Ishikawa (cell line): ENCODE results near the gene GCSH.

ENCODE experiments used
- CEBPB ChIP-seq: IDR thresholded peaks from 2 replicates; pipeline ENCODE4 v1.6.1; 2012
- CREB1 ChIP-seq: IDR thresholded peaks from 2 replicates; pipeline ENCODE4 v1.6.1; 2012; ENCODE audit warnings: low read depth
- EP300 ChIP-seq: IDR thresholded peaks from 2 replicates; pipeline ENCODE4 v1.6.1; 2012; ENCODE audit warnings: borderline replicate concordance
- TAF1 ChIP-seq: IDR thresholded peaks from 2 replicates; pipeline ENCODE4 v1.6.1; 2012; ENCODE audit warnings: low read depth, mild to moderate bottlenecking
- TCF12 ChIP-seq: IDR thresholded peaks from 2 replicates; pipeline ENCODE4 v1.6.1; 2012; ENCODE audit warnings: low read depth
- TF ChIP-seq, protein P1 (sequence below): IDR thresholded peaks from 2 replicates; pipeline ENCODE4 v1.6.1; 2012
- TF ChIP-seq, protein P2 (sequence below): IDR thresholded peaks from 2 replicates; pipeline ENCODE4 v1.6.1; 2012; ENCODE audit warnings: low read depth, mild to moderate bottlenecking
- TF ChIP-seq, protein P3 (sequence below): IDR thresholded peaks from 2 replicates; pipeline ENCODE4 v1.6.1; 2012

DNA sequence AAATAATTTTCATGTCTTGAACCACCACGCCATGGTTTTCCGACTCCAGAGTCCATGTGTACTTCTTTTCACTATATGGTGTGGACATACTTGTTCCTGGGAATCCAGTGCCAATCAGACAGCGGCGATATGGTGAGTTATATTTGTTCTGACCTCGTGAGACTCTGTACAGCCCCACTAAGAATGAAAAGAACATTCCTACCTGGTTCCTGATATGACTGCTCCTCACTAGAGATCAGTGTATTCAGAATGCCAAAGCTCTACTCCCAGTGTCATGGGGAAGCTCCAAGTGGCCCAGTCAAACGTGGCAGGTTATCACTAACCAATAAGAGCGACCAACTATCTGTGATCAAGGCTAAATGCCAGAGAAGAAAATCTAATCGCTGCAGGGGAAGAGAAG lies 25.2 kb downstream of the GCSH start:
- TF ChIP-seq, protein P1, sequence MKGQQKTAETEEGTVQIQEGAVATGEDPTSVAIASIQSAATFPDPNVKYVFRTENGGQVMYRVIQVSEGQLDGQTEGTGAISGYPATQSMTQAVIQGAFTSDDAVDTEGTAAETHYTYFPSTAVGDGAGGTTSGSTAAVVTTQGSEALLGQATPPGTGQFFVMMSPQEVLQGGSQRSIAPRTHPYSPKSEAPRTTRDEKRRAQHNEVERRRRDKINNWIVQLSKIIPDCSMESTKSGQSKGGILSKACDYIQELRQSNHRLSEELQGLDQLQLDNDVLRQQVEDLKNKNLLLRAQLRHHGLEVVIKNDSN: no peak
- TF ChIP-seq, protein P2, sequence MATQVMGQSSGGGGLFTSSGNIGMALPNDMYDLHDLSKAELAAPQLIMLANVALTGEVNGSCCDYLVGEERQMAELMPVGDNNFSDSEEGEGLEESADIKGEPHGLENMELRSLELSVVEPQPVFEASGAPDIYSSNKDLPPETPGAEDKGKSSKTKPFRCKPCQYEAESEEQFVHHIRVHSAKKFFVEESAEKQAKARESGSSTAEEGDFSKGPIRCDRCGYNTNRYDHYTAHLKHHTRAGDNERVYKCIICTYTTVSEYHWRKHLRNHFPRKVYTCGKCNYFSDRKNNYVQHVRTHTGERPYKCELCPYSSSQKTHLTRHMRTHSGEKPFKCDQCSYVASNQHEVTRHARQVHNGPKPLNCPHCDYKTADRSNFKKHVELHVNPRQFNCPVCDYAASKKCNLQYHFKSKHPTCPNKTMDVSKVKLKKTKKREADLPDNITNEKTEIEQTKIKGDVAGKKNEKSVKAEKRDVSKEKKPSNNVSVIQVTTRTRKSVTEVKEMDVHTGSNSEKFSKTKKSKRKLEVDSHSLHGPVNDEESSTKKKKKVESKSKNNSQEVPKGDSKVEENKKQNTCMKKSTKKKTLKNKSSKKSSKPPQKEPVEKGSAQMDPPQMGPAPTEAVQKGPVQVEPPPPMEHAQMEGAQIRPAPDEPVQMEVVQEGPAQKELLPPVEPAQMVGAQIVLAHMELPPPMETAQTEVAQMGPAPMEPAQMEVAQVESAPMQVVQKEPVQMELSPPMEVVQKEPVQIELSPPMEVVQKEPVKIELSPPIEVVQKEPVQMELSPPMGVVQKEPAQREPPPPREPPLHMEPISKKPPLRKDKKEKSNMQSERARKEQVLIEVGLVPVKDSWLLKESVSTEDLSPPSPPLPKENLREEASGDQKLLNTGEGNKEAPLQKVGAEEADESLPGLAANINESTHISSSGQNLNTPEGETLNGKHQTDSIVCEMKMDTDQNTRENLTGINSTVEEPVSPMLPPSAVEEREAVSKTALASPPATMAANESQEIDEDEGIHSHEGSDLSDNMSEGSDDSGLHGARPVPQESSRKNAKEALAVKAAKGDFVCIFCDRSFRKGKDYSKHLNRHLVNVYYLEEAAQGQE: no peak
- TF ChIP-seq EP300 (no peak), CREB1 (no peak), TCF12 (no peak), TAF1 (no peak), CEBPB (no peak)
- TF ChIP-seq, protein P3, sequence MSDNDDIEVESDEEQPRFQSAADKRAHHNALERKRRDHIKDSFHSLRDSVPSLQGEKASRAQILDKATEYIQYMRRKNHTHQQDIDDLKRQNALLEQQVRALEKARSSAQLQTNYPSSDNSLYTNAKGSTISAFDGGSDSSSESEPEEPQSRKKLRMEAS: no peak
